HepG2 (cell line): ENCODE measurements around the gene PGPEP1. TPM values are rescaled to one million over a fixed set of nuclear protein-coding genes. Genes with fewer than 3 reads are reported as not detected.
A peak's percentile ranks its signal among the peaks of the same experiment; 100 is the strongest.

Experiments used
- ATAC-seq: fragments of 200-7000 bp; cut with Tn5 transposase; 3 replicates; pipeline ENCODE4 v1.9.1; 2020; ENCODE audit warnings: mild to moderate bottlenecking, moderate library complexity
- BruUV-seq: library from RNA; stranded (reverse); fragments of 400-500 nt; replicated peaks from 2 replicates; lab custom pipeline; 2021; lab: Mats Ljungman, UMichigan
- CTCF ChIA-PET: fragments of 300-600 bp; formaldehyde crosslinking; extraction: SDS; loops from one replicate; lab custom pipeline; 2021; ENCODE audit warnings: low total read pairs, inconsistent platforms, low intra/inter-chr PET ratio; lab: Yijun Ruan, JAX
- POLR2A ChIA-PET: fragments of 350-600 bp; sonication (Branson Sonifier 250); formaldehyde crosslinking; loops from one replicate; lab custom pipeline; 2020; ENCODE audit warnings: antibody characterized with exemption, inconsistent platforms; lab: Yijun Ruan, JAX
- DNase-seq: peaks from one replicate; pipeline ENCODE4 v3.0.0-alpha.2; 2015; ENCODE audit warnings: low spot score
- FAIRE-seq: peaks from 3 replicates; lab custom pipeline; 2011; peaks lifted over from hg19 to GRCh38; lab: Jason Lieb, UNC
- H2AFZ ChIP-seq: one replicate; pipeline ENCODE4 v1.6.1; 2011; ENCODE audit warnings: low read length, inconsistent platforms
- H3K27ac ChIP-seq: fragments of 300-600 bp; 3 replicates; pipeline ENCODE4 v1.8.0; 2011; ENCODE audit warnings: mixed run types, mild to moderate bottlenecking, mixed read lengths, low read length, inconsistent platforms; ENCODE audit not compliant: insufficient read depth; ENCODE audit errors: extremely low read length
- H3K27me3 ChIP-seq, 2 experiments: fragments of 200-600 bp in 1 of 2; 2 replicates in 1 of 2; 3 replicates in 1 of 2; pipeline versions ENCODE4 v1.6.0 to v1.8.0; 2011; ENCODE audit warnings: low read length in 2 of 2, mild to moderate bottlenecking in 2 of 2, moderate library complexity in 2 of 2, inconsistent platforms in 1 of 2; ENCODE audit not compliant: insufficient read depth in 2 of 2, control insufficient read depth in 1 of 2
- H3K36me3 ChIP-seq, 2 experiments: fragments of 200-600 bp in 1 of 2; replicated peaks in 1 of 2; 2 replicates in 1 of 2; 3 replicates in 1 of 2; pipeline versions ENCODE4 v1.5.1 to v1.8.0; 2011; ENCODE audit warnings: low read length in 2 of 2, inconsistent platforms in 1 of 2; ENCODE audit not compliant: insufficient read depth in 2 of 2, control insufficient read depth in 1 of 2
- H3K4me1 ChIP-seq: 2 replicates; pipeline ENCODE4 v1.5.1; 2012; ENCODE audit warnings: low read length, inconsistent platforms; ENCODE audit not compliant: insufficient read depth
- H3K4me2 ChIP-seq: 2 replicates; pipeline ENCODE4 v1.6.0; 2011; ENCODE audit warnings: low read depth, low read length, inconsistent platforms
- H3K4me3 ChIP-seq, 3 experiments: fragments of 200-600 bp in 1 of 3; sonication (generic), shearing (Covaris generic) in 1 of 3; replicated peaks in 1 of 3; 2 replicates each; pipeline ENCODE4 v1.5.1; 2011 to 2016; ENCODE audit warnings: low read length in 3 of 3, inconsistent platforms in 2 of 3, low read depth in 2 of 3, mild to moderate bottlenecking in 2 of 3, control low read depth in 1 of 3, mixed read lengths in 1 of 3; ENCODE audit not compliant: insufficient read depth in 1 of 3
- H3K79me2 ChIP-seq: one replicate; pipeline ENCODE4 v1.6.1; 2011; ENCODE audit warnings: low read length, inconsistent platforms; ENCODE audit not compliant: insufficient read depth
- H3K9ac ChIP-seq: 2 replicates; pipeline ENCODE4 v1.6.0; 2011; ENCODE audit warnings: mild to moderate bottlenecking, low read depth, low read length, inconsistent platforms; ENCODE audit not compliant: insufficient read depth
- H3K9me3 ChIP-seq: 2 replicates; pipeline ENCODE4 v1.5.1; 2012; ENCODE audit warnings: mild to moderate bottlenecking, low read length
- H4K20me1 ChIP-seq: 2 replicates; pipeline ENCODE4 v1.6.0; 2011; ENCODE audit warnings: inconsistent platforms, mild to moderate bottlenecking, low read length, moderate library complexity; ENCODE audit not compliant: insufficient read depth
- HIVEP1 ChIP-seq: sonication (generic); formaldehyde crosslinking; IDR thresholded peaks from 2 replicates; pipeline ENCODE4 v1.4.0; 2020; ENCODE audit warnings: mild to moderate bottlenecking, missing genetic modification reagents
- HNF4A ChIP-seq: sonication (generic); formaldehyde crosslinking; IDR thresholded peaks from 2 replicates; pipeline ENCODE4 v1.4.0; 2020; ENCODE audit warnings: missing genetic modification reagents
- HNF4G ChIP-seq, 2 experiments: sonication (generic) in 1 of 2; formaldehyde crosslinking in 1 of 2; IDR thresholded peaks; 2 replicates each; pipeline versions ENCODE4 v1.4.0 to v1.6.1; 2011 to 2020; ENCODE audit warnings: borderline replicate concordance in 2 of 2, low read depth in 2 of 2, mild to moderate bottlenecking in 2 of 2, low read length in 1 of 2, missing genetic modification reagents in 1 of 2, moderate library complexity in 1 of 2
- HOXA7 ChIP-seq: sonication (generic); formaldehyde crosslinking; IDR thresholded peaks from 2 replicates; pipeline ENCODE4 v1.8.1; 2022; ENCODE audit warnings: mild to moderate bottlenecking, missing genetic modification reagents, moderate library complexity
- MED1 ChIP-seq: sonication (generic); formaldehyde crosslinking; IDR thresholded peaks from 2 replicates; pipeline ENCODE4 v1.4.0; 2020; ENCODE audit warnings: missing genetic modification reagents
- NR2C2 ChIP-seq: sonication (generic); formaldehyde crosslinking; IDR thresholded peaks from 2 replicates; pipeline ENCODE4 v1.4.0; 2020; ENCODE audit warnings: missing genetic modification reagents, mild to moderate bottlenecking, moderate library complexity, borderline replicate concordance
- PAXIP1 ChIP-seq: sonication (generic); formaldehyde crosslinking; conservative IDR thresholded peaks from 2 replicates; pipeline ENCODE4 v1.4.0; 2020; ENCODE audit warnings: mild to moderate bottlenecking, missing genetic modification reagents, moderate library complexity
- RBM22 ChIP-seq: fragments of 200-400 bp; formaldehyde crosslinking; optimal IDR thresholded peaks from 2 replicates; pipeline ENCODE3; 2017; ENCODE audit warnings: mild to moderate bottlenecking, low read length, moderate library complexity
- SMAD3 ChIP-seq: sonication (generic); formaldehyde crosslinking; IDR thresholded peaks from 2 replicates; pipeline ENCODE4 v1.4.0; 2020; ENCODE audit warnings: missing genetic modification reagents
- THRA ChIP-seq: sonication (generic); formaldehyde crosslinking; IDR thresholded peaks from 2 replicates; pipeline ENCODE4 v1.4.0; 2020; ENCODE audit warnings: missing genetic modification reagents, borderline replicate concordance
- ZNF121 ChIP-seq: sonication (generic); formaldehyde crosslinking; IDR thresholded peaks from 2 replicates; pipeline ENCODE4 v1.5.0; 2020; ENCODE audit warnings: mild to moderate bottlenecking, missing genetic modification reagents
- ZNF687 ChIP-seq: sonication (generic); formaldehyde crosslinking; IDR thresholded peaks from 2 replicates; pipeline ENCODE4 v1.5.1; 2020; ENCODE audit warnings: mild to moderate bottlenecking, missing genetic modification reagents, moderate library complexity
- WGBS: methylation state at CpG from one replicate; pipeline ENCODE4 v1.1.6; 2017; ENCODE audit warnings: low lambda C conversion rate; 5-methylcytosine and 5-hydroxymethylcytosine counted together
- in situ Hi-C: cut with HindIII; loops from 2 replicates; pipeline ENCODE4 v1.10.0; 2017; ENCODE audit warnings: low pct_unique_long_range_greater_than_20kb; ENCODE audit not compliant: extremely low pct_ligation_motif_present
- intact Hi-C: fragments of 100-400 bp; cut with micrococcal nuclease; formaldehyde crosslinking; loops from one replicate; pipeline ENCODE4 v1.10.0; 2022; ENCODE audit not compliant: unreplicated experiment
- polyA plus RNA-seq, 8 experiments: library from polyadenylated mRNA; depleted of rRNA in 3 of 8; stranded (reverse) in 7 of 8; unstranded in 1 of 8; fragments of >200 nt; fragmentation: Illumina TruSeq in 4 of 8; extraction: Trizol in 4 of 8; gene quantifications; 2 replicates each; pipeline versions ENCODE4 v1.2.1 to v1.2.3, GENCODE V29; 2011 to 2016; ENCODE audit warnings: low read depth in 4 of 8, missing spikeins in 1 of 8, mixed read lengths in 1 of 8; ENCODE audit not compliant: insufficient read depth in 1 of 8
- total RNA-seq, 5 experiments: library from RNA; depleted of rRNA; stranded (reverse); fragments of >200 nt; fragmentation: Illumina TruSeq; extraction: Trizol; gene quantifications; 2 replicates each; pipeline ENCODE4 v1.2.3, GENCODE V29; 2016; ENCODE audit warnings: low read depth in 1 of 5

Gene PGPEP1
- total and polyA plus RNA-seq, 2 of the 13 experiments (the other 11 are each of a cell fraction or from before 2014, with no cell fraction given) = 53.1 to 56.6 TPM

GRCh38 chr19:18312092-18312534 is 28.3 kb upstream of the PGPEP1 start:
- POLR2A ChIA-PET = interaction anchor here (1.0 to 11.4 kb wide), 4 partner anchors 9 to 31 kb away, joined by 3 to 251 read pairs (median 6); partner anchors contain the start of genes JUND and LSM4
- intact Hi-C loops (no loop called here), in situ Hi-C loops (no loop called here)
- Histone ChIP-seq H3K4me1 (peaks cover 89% of the 10 kb centered on the region), H3K9ac (no peak overlapping the region), H3K4me3 (no peak overlapping the region), H3K4me2 (no peak overlapping the region), H3K9me3 (no peaks in the 10 kb centered on the region), H3K79me2 (peaks cover 2% of the 10 kb centered on the region), H4K20me1 (no peaks in the 10 kb centered on the region), H3K27me3 (no peaks in the 10 kb centered on the region), H2AFZ (no peak overlapping the region), H3K27ac (peak overlapping the region; percentile 32), H3K36me3 (peaks cover 6 to 29% of the 10 kb centered on the region in 2 experiments; a peak in 4 of 5 replicates)
- 100% methylated on average over 8 of the region's 11 CpGs for WGBS
- no peak for FAIRE-seq
- no peak for DNase-seq
- CTCF ChIA-PET = no interaction called here
- no peak; the same call in 2 of the 3 replicates for ATAC-seq
- no TSS peak for BruUV-seq
- TF ChIP-seq MED1 (CRISPR knock-in tag) (peak; percentile 22; the same call in 1 of the 2 replicates), HIVEP1 (peak; percentile 55; the same call in 1 of the 2 replicates), ZNF121 (CRISPR knock-in tag) (peak; percentile 64), ZNF687 (CRISPR knock-in tag) (peak; percentile 40), HOXA7 (CRISPR knock-in tag) (no peak), RBM22 (peak; percentile 23), HNF4G (IDR thresholded peaks at IDR 0.05; ENCODE audit: borderline replicate concordance, low read depth, low read length) (no peak), HNF4G (CRISPR knock-in tag; IDR thresholded peaks at IDR 0.05; ENCODE audit: borderline replicate concordance, low read depth) (0 out of 2 replicates have a peak, but pooled peaks have one; percentile 21), HNF4A (peak; percentile 82), THRA (peak; percentile 78; the same call in 1 of the 2 replicates), PAXIP1 (CRISPR knock-in tag) (0 out of 2 replicates have a peak, but pooled peaks have one; percentile 33), NR2C2 (peak; percentile 41; the same call in 1 of the 2 replicates), SMAD3 (CRISPR knock-in tag) (no peak)
